Astrocyte (in vitro differentiated cells and primary cell): ENCODE results near the gene GID8. TPM values are rescaled to one million over a fixed set of nuclear protein-coding genes. Genes with fewer than 3 reads are reported as not detected.

Source experiments
- DNase-seq: peaks from one replicate; pipeline ENCODE4 v3.0.0-alpha.2; 2010; ENCODE audit warnings: low read depth
- FAIRE-seq: peaks from 2 replicates; lab custom pipeline; 2011; peaks lifted over from hg19 to GRCh38; lab: Jason Lieb, UNC
- H2AFZ ChIP-seq: 2 replicates; pipeline ENCODE4 v1.6.0; 2012; ENCODE audit warnings: low read depth, low read length, inconsistent platforms
- H3K27ac ChIP-seq: 2 replicates; pipeline ENCODE4 v1.5.1; 2011; ENCODE audit warnings: low read depth, low read length, inconsistent platforms
- H3K27me3 ChIP-seq: 2 replicates; pipeline ENCODE4 v1.6.0; 2011; ENCODE audit warnings: low read length, inconsistent platforms; ENCODE audit not compliant: insufficient read depth
- H3K36me3 ChIP-seq: 2 replicates; pipeline ENCODE4 v1.5.1; 2011; ENCODE audit warnings: low read length, inconsistent platforms; ENCODE audit not compliant: insufficient read depth
- H3K4me1 ChIP-seq: 2 replicates; pipeline ENCODE4 v1.5.1; 2011; ENCODE audit warnings: low read length, inconsistent platforms; ENCODE audit not compliant: insufficient read depth
- H3K4me2 ChIP-seq: 2 replicates; pipeline ENCODE4 v1.6.0; 2012; ENCODE audit warnings: low read length, inconsistent platforms
- H3K4me3 ChIP-seq: 2 replicates; pipeline ENCODE4 v1.5.1; 2011; ENCODE audit warnings: low read depth, mild to moderate bottlenecking, low read length, inconsistent platforms; ENCODE audit not compliant: insufficient read depth
- H3K79me2 ChIP-seq: 2 replicates; pipeline ENCODE4 v1.6.0; 2012; ENCODE audit warnings: mild to moderate bottlenecking, low read length, inconsistent platforms; ENCODE audit not compliant: insufficient read depth
- H3K9ac ChIP-seq: 2 replicates; pipeline ENCODE4 v1.6.0; 2012; ENCODE audit warnings: mild to moderate bottlenecking, low read length, inconsistent platforms
- H3K9me3 ChIP-seq: 2 replicates; pipeline ENCODE4 v1.5.1; 2012; ENCODE audit warnings: low read depth, mild to moderate bottlenecking, low read length, inconsistent platforms; ENCODE audit not compliant: insufficient read depth
- H4K20me1 ChIP-seq: 2 replicates; pipeline ENCODE4 v1.6.0; 2012; ENCODE audit warnings: low read length, inconsistent platforms; ENCODE audit not compliant: insufficient read depth
- H3K27ac Mint-ChIP-seq: one replicate; pipeline ENCODE4 v1.8.0; 2021; ENCODE audit warnings: mild to moderate bottlenecking, mixed read lengths; ENCODE audit not compliant: unreplicated experiment
- H3K27me3 Mint-ChIP-seq: one replicate; pipeline ENCODE4 v1.8.0; 2021; ENCODE audit warnings: low read depth, mixed read lengths; ENCODE audit not compliant: unreplicated experiment
- H3K36me3 Mint-ChIP-seq: one replicate; pipeline ENCODE4 v1.8.0; 2021; ENCODE audit warnings: low read depth, mixed read lengths; ENCODE audit not compliant: unreplicated experiment
- H3K4me1 Mint-ChIP-seq: one replicate; pipeline ENCODE4 v1.8.0; 2021; ENCODE audit warnings: low read depth, mixed read lengths; ENCODE audit not compliant: unreplicated experiment
- H3K4me3 Mint-ChIP-seq: one replicate; pipeline ENCODE4 v1.8.0; 2021; ENCODE audit warnings: mild to moderate bottlenecking, moderate library complexity, mixed read lengths; ENCODE audit not compliant: unreplicated experiment
- H3K9me3 Mint-ChIP-seq: one replicate; pipeline ENCODE4 v1.8.0; 2021; ENCODE audit warnings: mild to moderate bottlenecking, mixed read lengths; ENCODE audit not compliant: unreplicated experiment
- EZH2 ChIP-seq: IDR thresholded peaks from 2 replicates; pipeline ENCODE4 v1.6.1; 2012; ENCODE audit warnings: mild to moderate bottlenecking, low read length, inconsistent platforms; ENCODE audit not compliant: insufficient read depth
- total RNA-seq: library from RNA; stranded (reverse); gene quantifications from 2 replicates; pipeline ENCODE4 v1.2.1, GENCODE V29; 2021
- TF ChIP-seq, protein P1 (sequence below): IDR thresholded peaks from 2 replicates; pipeline ENCODE4 v1.5.1; 2011; ENCODE audit warnings: low read depth, mild to moderate bottlenecking, inconsistent platforms, low read length, moderate library complexity; ENCODE audit not compliant: insufficient read depth

Gene GID8
- total RNA-seq, 1 donor from 2014 or later, result 37.1 TPM

DNA sequence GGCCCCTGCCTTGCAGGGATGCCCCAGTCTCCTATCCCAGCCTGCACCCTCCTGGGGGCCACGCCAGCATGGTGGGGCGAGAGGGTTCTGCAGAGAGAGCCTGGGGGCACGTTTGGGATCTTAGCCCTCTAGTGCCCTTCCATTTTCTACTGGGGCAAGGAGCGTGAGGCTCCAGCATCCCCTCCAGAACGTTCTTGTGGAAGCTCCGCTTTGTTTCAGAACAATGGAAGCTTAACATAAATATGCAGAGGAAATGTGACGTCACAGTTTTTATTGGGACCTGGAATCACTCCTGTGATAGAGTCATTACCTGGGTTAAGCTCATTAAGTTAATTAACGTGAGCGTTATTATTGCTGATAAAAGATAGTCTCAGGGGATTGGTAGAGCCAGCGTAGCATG is 49.2 kb downstream of the GID8 start:
- no peaks in the 10 kb centered on the region for H3K36me3 Mint-ChIP-seq
- H3K27ac Mint-ChIP-seq, result no peak overlapping the region
- no peaks in the 10 kb centered on the region for H4K20me1 ChIP-seq
- TF ChIP-seq, protein P1, sequence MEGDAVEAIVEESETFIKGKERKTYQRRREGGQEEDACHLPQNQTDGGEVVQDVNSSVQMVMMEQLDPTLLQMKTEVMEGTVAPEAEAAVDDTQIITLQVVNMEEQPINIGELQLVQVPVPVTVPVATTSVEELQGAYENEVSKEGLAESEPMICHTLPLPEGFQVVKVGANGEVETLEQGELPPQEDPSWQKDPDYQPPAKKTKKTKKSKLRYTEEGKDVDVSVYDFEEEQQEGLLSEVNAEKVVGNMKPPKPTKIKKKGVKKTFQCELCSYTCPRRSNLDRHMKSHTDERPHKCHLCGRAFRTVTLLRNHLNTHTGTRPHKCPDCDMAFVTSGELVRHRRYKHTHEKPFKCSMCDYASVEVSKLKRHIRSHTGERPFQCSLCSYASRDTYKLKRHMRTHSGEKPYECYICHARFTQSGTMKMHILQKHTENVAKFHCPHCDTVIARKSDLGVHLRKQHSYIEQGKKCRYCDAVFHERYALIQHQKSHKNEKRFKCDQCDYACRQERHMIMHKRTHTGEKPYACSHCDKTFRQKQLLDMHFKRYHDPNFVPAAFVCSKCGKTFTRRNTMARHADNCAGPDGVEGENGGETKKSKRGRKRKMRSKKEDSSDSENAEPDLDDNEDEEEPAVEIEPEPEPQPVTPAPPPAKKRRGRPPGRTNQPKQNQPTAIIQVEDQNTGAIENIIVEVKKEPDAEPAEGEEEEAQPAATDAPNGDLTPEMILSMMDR, result no peak
- TF ChIP-seq EZH2, result no peak
- no peaks in the 10 kb centered on the region for H3K4me1 Mint-ChIP-seq
- no peak overlapping the region for H3K9ac ChIP-seq
- DNase-seq (no peak), FAIRE-seq (no peak)
- H3K4me3 ChIP-seq, result no peak overlapping the region
- H3K9me3 ChIP-seq, result no peaks in the 10 kb centered on the region
- no peak overlapping the region for H3K4me3 Mint-ChIP-seq
- no peaks in the 10 kb centered on the region for H3K36me3 ChIP-seq
- H3K27me3 ChIP-seq, result peaks cover 13% of the 10 kb centered on the region
- no peak overlapping the region for H3K27ac ChIP-seq
- H3K9me3 Mint-ChIP-seq, result no peaks in the 10 kb centered on the region
- no peak overlapping the region for H3K4me2 ChIP-seq
- H2AFZ ChIP-seq, result no peak overlapping the region
- peaks cover 61% of the 10 kb centered on the region for H3K27me3 Mint-ChIP-seq
- no peaks in the 10 kb centered on the region for H3K4me1 ChIP-seq
- no peaks in the 10 kb centered on the region for H3K79me2 ChIP-seq

DNA sequence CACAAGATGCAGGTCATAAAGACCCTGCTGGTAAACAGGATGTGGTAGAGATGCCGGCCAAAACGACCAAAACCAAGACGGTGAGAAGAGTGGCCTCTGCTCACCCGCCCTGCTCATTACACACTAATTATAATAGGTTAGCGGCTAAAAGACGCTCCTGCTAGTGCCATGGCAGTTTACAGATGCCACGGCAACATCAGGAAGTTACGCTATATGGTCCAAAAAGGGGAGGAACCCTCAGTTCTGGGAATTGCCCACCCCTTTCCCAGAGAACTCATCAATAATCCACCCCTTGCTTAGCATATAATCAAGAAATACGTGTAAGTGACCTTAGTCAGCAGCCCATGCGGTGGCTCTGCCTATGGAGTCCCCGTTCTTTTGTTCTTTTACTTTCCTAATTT is 51.3 kb downstream of the GID8 start:
- no peaks in the 10 kb centered on the region for H3K9me3 ChIP-seq
- FAIRE-seq (no peak), DNase-seq (no peak)
- H3K27ac ChIP-seq, result no peak overlapping the region
- peaks cover 15% of the 10 kb centered on the region for H3K27me3 ChIP-seq
- Mint-ChIP-seq H3K4me1 (no peaks in the 10 kb centered on the region), H3K27ac (no peak overlapping the region), H3K9me3 (no peaks in the 10 kb centered on the region), H3K4me3 (no peak overlapping the region), H3K36me3 (no peaks in the 10 kb centered on the region), H3K27me3 (peaks cover 58% of the 10 kb centered on the region)
- no peak overlapping the region for H3K9ac ChIP-seq
- no peaks in the 10 kb centered on the region for H3K79me2 ChIP-seq
- H4K20me1 ChIP-seq, result no peaks in the 10 kb centered on the region
- TF ChIP-seq, protein P1, result no peak
- TF ChIP-seq EZH2, result no peak
- H3K4me1 ChIP-seq, result no peaks in the 10 kb centered on the region
- no peaks in the 10 kb centered on the region for H3K36me3 ChIP-seq
- H2AFZ ChIP-seq, result no peak overlapping the region
- H3K4me2 ChIP-seq, result no peak overlapping the region
- H3K4me3 ChIP-seq, result no peak overlapping the region

- H3K27me3 Mint-ChIP-seq, result peaks cover 58% of the 10 kb centered on the region
- H3K4me1 ChIP-seq, result no peaks in the 10 kb centered on the region
- no peak overlapping the region for H3K9ac ChIP-seq
- H3K27ac Mint-ChIP-seq, result no peak overlapping the region
- H2AFZ ChIP-seq, result no peak overlapping the region
- no peaks in the 10 kb centered on the region for H3K9me3 Mint-ChIP-seq
- no peaks in the 10 kb centered on the region for H3K79me2 ChIP-seq
- DNase-seq (no peak), FAIRE-seq (no peak)
- H3K27ac ChIP-seq, result no peak overlapping the region
- H3K9me3 ChIP-seq, result no peaks in the 10 kb centered on the region
- no peaks in the 10 kb centered on the region for H3K4me1 Mint-ChIP-seq
- H3K27me3 ChIP-seq, result peaks cover 16% of the 10 kb centered on the region
- TF ChIP-seq, protein P1, result no peak
- TF ChIP-seq EZH2, result no peak
- no peak overlapping the region for H3K4me3 Mint-ChIP-seq
- no peak overlapping the region for H3K4me2 ChIP-seq
- H3K36me3 Mint-ChIP-seq, result no peaks in the 10 kb centered on the region
- no peak overlapping the region for H3K4me3 ChIP-seq
- no peaks in the 10 kb centered on the region for H3K36me3 ChIP-seq
- no peaks in the 10 kb centered on the region for H4K20me1 ChIP-seq
These were observed 52.4 kb downstream of the GID8 start for GRCh38 chr20:62990306-62990825.
